Measurements from ENCODE around the gene OR5M11. TPM values are rescaled to one million over a fixed set of nuclear protein-coding genes. Genes with fewer than 3 reads are reported as not detected.
"Not testable (repeated sequence)": the region's sequence is repeated elsewhere in the genome, so short reads cannot be mapped to it uniquely, and the experiment has no call there.

Gene OR5M11
- total RNA-seq: not detected in 2 replicates

DNA sequence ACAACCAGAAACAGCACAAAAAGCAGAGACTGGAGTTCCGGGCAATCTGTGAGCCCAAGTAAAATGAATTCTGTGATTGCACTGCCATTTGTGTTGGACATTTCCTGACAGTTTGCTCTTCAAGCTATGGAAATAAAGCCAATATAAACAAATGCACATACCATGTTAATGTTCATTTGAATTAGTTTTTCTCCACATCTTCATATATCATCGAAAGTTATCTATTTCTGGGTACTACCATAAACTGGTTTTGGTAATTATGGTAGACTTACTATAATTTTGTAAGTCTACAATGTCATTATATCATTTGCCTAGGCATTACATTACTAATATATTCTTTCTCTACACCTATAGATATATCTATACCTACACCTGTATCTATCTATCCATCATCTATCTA, at the start of gene OR5M11:
Gene OR5M11 (minus strand): TSS at position 101 of the 400 bp plus-strand sequence. CDS start 0 bp downstream, at position 101.
- H3K27ac Mint-ChIP-seq: no peak within 1 kb of the TSS
- peaks cover 45% of the 10 kb centered on the region for H3K9me3 Mint-ChIP-seq
- DNase-seq (ENCODE audit: low spot score): no peak
- H3K27me3 Mint-ChIP-seq (ENCODE audit: low read depth): no peaks in the 10 kb centered on the region
- no peak within 1 kb of the TSS for H3K4me3 Mint-ChIP-seq (ENCODE audit: low read depth)
- intact Hi-C loops (cut with micrococcal nuclease): no loop called here
- H3K4me1 Mint-ChIP-seq (ENCODE audit: low read depth): no peaks in the 10 kb centered on the region
- H3K36me3 Mint-ChIP-seq (ENCODE audit: low read depth): no peaks in the 10 kb centered on the region

DNA sequence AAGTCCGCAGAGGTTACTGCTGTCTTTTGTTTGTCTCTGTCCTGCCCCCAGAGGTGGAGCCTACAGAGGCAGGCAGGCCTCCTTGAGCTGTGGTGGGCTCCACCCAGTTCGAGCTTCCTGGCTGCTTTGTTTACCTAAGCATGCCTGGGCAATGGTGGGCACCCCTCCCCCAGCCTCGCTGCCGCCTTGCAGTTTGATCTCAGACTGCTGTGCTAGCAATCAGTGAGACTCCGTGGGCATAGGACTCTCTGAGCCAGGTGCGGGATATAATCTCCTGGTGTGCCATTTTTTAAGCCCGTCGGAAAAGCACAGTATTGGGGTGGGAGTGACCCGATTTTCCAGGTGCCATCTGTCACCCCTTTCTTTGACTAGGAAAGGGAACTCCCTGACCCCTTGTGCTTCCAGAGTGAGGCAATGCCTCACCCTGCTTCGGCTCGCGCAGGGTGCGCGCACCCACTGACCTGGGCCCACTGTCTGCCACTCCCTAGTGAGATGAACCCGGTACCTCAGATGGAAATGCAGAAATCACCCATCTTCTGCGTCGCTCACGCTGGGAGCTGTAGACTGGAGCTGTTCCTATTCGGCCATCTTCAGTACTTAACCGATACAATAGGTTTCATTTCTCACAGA, 49.1 kb upstream of the OR5M11 start:
- H3K27ac Mint-ChIP-seq; H3K27me3 Mint-ChIP-seq (ENCODE audit: low read depth); intact Hi-C loops (cut with micrococcal nuclease); H3K36me3 Mint-ChIP-seq (ENCODE audit: low read depth); H3K4me1 Mint-ChIP-seq (ENCODE audit: low read depth); DNase-seq (ENCODE audit: low spot score); H3K4me3 Mint-ChIP-seq (ENCODE audit: low read depth): not testable (repeated sequence)
- peaks cover 22% of the 10 kb centered on the region for H3K9me3 Mint-ChIP-seq

DNA sequence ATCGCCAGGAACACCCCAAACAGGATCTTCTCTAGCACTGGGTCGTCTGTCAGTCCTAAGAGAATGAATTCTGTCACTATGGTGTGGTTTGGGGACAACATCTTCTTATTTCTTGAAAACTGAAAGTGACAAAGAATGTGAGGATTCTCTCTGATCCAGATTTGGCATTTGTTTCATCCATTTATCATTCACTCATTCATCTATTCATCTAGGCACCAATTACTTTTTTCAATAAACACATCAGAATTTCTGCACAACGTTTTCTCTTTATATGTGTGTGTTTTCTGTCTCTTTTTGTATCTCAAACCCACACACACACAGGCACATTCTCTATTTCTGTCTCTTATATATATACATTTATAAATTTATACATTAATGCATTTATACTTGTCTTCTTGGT, 34.6 kb upstream of the OR5M11 start, which contains the start of gene OR5M10:
Gene OR5M10 (minus strand): TSS at position 101 of the 400 bp plus-strand sequence. CDS start 0 bp downstream, at position 101.
- Mint-ChIP-seq H3K4me3 (ENCODE audit: low read depth) (no peak within 1 kb of the TSS), H3K4me1 (ENCODE audit: low read depth) (no peaks in the 10 kb centered on the region), H3K9me3 (peaks cover 12% of the 10 kb centered on the region), H3K27me3 (ENCODE audit: low read depth) (no peaks in the 10 kb centered on the region), H3K27ac (no peak within 1 kb of the TSS), H3K36me3 (ENCODE audit: low read depth) (no peaks in the 10 kb centered on the region)
- intact Hi-C loops (cut with micrococcal nuclease): no loop called here
- DNase-seq (ENCODE audit: low spot score): no peak

DNA sequence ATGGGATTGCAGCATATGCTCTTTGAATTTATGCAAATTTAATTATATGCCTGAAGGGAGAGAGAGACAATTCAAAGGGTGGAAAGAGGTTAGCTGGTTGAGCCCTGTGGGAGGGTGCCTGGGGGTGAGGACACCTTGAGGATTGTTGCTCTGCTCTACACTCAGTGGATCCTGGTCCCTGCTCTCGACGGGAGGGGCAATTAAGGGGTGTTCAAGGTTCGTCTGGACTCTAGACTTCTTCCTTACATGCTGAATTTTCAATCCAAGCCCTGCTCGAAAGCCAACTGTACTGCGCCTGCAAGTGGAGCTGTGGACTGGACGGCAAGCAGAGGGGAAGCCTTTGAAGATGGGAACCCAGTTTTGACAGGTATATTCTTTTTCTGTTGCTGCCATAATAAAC, 15.5 kb upstream of the OR5M11 start:
- H3K9me3 Mint-ChIP-seq: peaks cover 60% of the 10 kb centered on the region
- no peak overlapping the region for H3K4me3 Mint-ChIP-seq (ENCODE audit: low read depth)
- H3K36me3 Mint-ChIP-seq (ENCODE audit: low read depth): no peaks in the 10 kb centered on the region
- H3K27me3 Mint-ChIP-seq (ENCODE audit: low read depth): no peaks in the 10 kb centered on the region
- no peak overlapping the region for H3K27ac Mint-ChIP-seq
- intact Hi-C loops (cut with micrococcal nuclease): no loop called here
- DNase-seq (ENCODE audit: low spot score): no peak
- no peaks in the 10 kb centered on the region for H3K4me1 Mint-ChIP-seq (ENCODE audit: low read depth)

DNA sequence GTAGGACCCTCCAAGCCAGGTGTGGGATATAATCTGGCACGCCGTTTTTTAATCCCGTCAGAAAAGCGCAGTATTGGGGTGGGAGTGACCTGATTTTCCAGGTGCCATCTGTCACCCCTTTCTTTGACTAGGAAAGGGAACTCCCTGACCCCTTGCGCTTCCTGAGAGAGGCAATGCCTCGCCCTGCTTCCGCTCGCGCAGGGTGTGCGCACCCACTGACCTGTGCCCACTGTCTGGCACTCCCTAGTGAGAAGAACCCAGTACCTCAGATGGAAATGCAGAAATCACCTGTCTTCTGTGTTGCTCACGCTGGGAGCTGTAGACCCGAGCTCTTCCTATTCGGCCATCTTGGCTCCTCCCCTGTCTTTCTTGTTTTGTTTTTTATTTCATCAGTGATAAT, 11.6 kb upstream of the OR5M11 start:
- intact Hi-C loops (cut with micrococcal nuclease); H3K27ac Mint-ChIP-seq; H3K4me1 Mint-ChIP-seq (ENCODE audit: low read depth); H3K36me3 Mint-ChIP-seq (ENCODE audit: low read depth); H3K4me3 Mint-ChIP-seq (ENCODE audit: low read depth); H3K27me3 Mint-ChIP-seq (ENCODE audit: low read depth); DNase-seq (ENCODE audit: low spot score): not testable (repeated sequence)
- H3K9me3 Mint-ChIP-seq: peaks cover 43% of the 10 kb centered on the region

DNA sequence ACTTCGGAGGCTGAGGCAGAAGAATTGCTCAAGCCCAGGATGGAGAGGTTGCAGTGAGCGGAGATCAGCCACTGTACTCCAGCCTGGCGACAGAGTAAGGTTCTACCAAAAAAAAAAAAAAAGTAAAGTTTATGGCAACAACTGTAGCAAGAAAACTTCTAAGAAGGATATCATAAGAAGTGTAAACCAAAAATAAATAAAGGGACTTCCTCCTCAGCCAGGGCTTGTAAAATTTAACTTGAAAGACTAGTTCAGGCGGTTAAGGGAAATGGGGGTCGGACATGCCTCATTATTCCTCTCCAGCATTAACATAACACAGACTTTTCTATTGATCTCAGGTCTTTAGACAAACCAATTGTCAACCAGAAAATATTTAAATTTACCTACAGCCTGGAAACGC, 2.5 kb upstream of the OR5M11 start:
- H3K4me3 Mint-ChIP-seq (ENCODE audit: low read depth): no peak overlapping the region
- H3K27ac Mint-ChIP-seq: no peak overlapping the region
- no peaks in the 10 kb centered on the region for H3K4me1 Mint-ChIP-seq (ENCODE audit: low read depth)
- peaks cover 32% of the 10 kb centered on the region for H3K9me3 Mint-ChIP-seq
- H3K36me3 Mint-ChIP-seq (ENCODE audit: low read depth): no peaks in the 10 kb centered on the region
- no peaks in the 10 kb centered on the region for H3K27me3 Mint-ChIP-seq (ENCODE audit: low read depth)
- intact Hi-C loops (cut with micrococcal nuclease): no loop called here
- DNase-seq (ENCODE audit: low spot score): no peak

DNA sequence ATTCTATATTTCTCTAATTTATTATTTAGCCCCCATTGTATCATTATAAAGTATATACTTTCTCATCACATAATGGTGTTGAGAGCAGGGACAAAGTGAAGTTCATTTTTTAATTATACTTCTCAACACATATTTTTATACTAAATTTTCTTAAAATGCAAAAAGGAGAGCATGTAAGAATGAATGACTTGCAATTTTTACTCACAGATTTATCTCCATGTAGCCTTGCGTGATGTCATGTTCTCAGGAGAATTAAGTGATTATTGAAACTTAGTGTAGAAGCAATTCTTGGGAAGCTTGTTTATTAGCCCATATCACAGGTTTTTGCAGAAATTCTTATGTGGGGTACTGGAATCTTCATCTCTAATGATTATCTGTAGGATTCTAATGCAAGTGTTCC, 682 bp upstream of the OR5M11 start:
- DNase-seq (ENCODE audit: low spot score): no peak
- intact Hi-C loops (cut with micrococcal nuclease): no loop called here
- H3K9me3 Mint-ChIP-seq: peaks cover 40% of the 10 kb centered on the region
- no peaks in the 10 kb centered on the region for H3K36me3 Mint-ChIP-seq (ENCODE audit: low read depth)
- H3K4me1 Mint-ChIP-seq (ENCODE audit: low read depth): no peaks in the 10 kb centered on the region
- H3K27me3 Mint-ChIP-seq (ENCODE audit: low read depth): no peaks in the 10 kb centered on the region
- H3K4me3 Mint-ChIP-seq (ENCODE audit: low read depth): no peak overlapping the region
- no peak overlapping the region for H3K27ac Mint-ChIP-seq

DNA sequence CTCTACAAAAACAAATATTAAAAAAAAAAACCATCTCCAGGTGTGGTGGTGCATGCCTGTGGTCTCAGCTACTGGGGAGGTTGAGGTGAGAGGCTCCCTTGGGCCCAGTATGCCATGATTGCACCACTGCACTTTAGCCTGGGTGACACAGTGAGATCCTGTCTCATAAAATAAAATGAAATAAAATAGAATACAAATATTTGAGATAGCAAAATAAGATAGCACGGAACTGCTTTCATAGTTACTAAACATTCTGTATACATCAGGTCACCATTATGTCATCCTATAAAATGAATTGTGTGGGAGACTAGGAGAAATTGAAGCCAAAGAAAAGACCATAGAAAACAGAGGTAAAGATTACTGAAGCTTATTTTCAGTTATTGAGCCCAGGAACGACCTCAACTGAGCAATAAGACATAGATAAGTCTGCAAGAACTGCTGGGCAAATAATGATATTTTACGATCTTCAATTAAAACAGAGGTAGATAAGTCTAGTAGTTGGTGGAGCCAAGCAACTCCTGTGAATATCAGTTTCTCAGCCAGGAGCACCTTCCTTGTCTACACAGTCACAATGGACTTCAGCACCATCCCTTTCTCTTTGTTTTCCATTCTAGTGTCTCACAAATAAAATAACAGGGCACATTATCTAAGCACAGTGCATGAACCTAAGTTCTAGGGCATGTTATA, 9.9 kb downstream of the OR5M11 start:
- intact Hi-C loops (cut with micrococcal nuclease): no loop called here
- Mint-ChIP-seq H3K9me3 (peaks cover 26% of the 10 kb centered on the region), H3K27ac (no peak overlapping the region), H3K4me3 (ENCODE audit: low read depth) (no peak overlapping the region), H3K27me3 (ENCODE audit: low read depth) (no peaks in the 10 kb centered on the region), H3K4me1 (ENCODE audit: low read depth) (no peaks in the 10 kb centered on the region), H3K36me3 (ENCODE audit: low read depth) (no peaks in the 10 kb centered on the region)
- DNase-seq (ENCODE audit: low spot score): no peak

DNA sequence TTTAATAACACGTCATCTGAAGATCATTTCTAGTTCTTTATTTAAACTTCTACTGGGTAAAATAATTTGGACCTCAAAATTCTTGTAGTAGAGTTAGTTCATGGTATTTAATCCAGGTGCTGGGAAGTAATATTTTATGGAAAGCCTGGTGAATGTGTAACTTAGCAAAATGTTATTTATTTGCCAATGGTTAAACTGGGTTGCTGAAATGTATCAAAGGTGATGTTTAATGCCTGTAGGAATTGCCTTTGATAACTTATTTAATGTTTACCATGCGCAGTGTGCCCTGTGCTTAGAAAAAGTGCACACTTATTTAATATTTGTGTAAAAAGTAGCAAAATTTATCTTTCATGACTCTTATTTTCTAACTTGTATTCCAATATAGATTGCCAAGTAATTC, 11.2 kb downstream of the OR5M11 start:
- Mint-ChIP-seq H3K9me3 (peaks cover 22% of the 10 kb centered on the region), H3K27ac (no peak overlapping the region), H3K4me3 (ENCODE audit: low read depth) (no peak overlapping the region), H3K27me3 (ENCODE audit: low read depth) (no peaks in the 10 kb centered on the region), H3K4me1 (ENCODE audit: low read depth) (no peaks in the 10 kb centered on the region), H3K36me3 (ENCODE audit: low read depth) (no peaks in the 10 kb centered on the region)
- no peak for DNase-seq (ENCODE audit: low spot score)
- intact Hi-C loops (cut with micrococcal nuclease): no loop called here

DNA sequence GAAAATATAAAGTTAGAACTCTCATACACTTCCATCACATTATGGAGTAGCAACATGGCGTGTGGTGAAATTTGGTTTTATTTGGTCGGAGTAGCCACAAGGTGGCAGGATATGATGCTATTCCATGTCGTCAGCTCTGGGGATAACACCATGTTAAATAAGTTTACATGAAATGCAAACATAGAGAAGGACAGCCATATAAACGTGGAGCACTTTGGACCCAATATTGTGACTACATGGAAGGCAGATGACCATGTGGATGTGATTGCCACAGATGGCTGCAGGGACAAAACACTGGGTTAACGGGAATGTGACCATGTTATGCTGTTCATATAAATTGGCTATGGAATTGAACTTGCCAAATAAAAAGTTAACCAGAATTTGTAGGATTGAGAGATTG, 21.0 kb downstream of the OR5M11 start:
- Mint-ChIP-seq H3K27ac (no peak overlapping the region), H3K36me3 (ENCODE audit: low read depth) (no peaks in the 10 kb centered on the region), H3K27me3 (ENCODE audit: low read depth) (no peaks in the 10 kb centered on the region), H3K4me3 (ENCODE audit: low read depth) (no peak overlapping the region), H3K9me3 (peaks cover 31% of the 10 kb centered on the region), H3K4me1 (ENCODE audit: low read depth) (no peaks in the 10 kb centered on the region)
- no peak for DNase-seq (ENCODE audit: low spot score)
- intact Hi-C loops (cut with micrococcal nuclease): no loop called here

DNA sequence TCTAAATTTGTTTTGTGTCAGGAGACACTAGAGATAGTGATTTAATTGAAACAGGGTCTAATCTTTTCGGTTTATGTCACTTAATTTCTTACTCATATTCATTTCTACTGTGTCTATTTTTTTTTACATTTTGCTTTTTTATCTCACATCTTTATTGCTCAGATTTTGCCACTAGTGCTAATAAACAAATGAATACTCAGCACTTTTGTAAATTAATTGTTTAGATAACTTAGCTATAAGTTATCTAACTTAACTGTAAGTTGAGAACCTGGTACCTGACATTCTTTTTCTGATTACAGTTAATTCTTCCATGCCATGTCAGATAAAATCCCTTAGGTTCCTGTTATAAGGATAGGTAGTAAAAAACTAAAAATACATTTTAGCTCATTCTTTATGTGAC, 29.8 kb downstream of the OR5M11 start:
- no peak for DNase-seq (ENCODE audit: low spot score)
- Mint-ChIP-seq H3K4me1 (ENCODE audit: low read depth) (no peaks in the 10 kb centered on the region), H3K9me3 (peaks cover 36% of the 10 kb centered on the region), H3K4me3 (ENCODE audit: low read depth) (no peak overlapping the region), H3K36me3 (ENCODE audit: low read depth) (no peaks in the 10 kb centered on the region), H3K27ac (no peak overlapping the region), H3K27me3 (ENCODE audit: low read depth) (no peaks in the 10 kb centered on the region)
- intact Hi-C loops (cut with micrococcal nuclease): no loop called here

DNA sequence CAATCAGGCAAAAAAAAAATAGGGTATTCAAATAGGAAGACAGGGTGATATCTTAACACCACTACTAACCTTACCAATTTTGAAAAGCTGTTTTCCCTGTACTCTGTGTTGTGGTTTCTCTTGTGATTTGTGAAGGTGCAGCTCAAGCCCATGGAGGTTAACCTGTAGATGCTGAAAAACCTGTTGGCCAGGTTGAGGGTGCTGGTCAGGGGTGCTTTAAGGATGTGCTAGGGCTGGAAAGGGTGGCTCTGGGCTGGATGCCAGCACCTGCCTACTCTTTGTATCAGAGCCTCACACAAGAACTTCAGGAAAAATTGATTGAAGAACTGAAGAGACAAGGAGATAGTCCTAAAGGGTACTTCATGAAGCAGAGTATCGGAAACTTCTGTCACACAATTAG, 33.6 kb downstream of the OR5M11 start:
- H3K36me3 Mint-ChIP-seq (ENCODE audit: low read depth): no peaks in the 10 kb centered on the region
- intact Hi-C loops (cut with micrococcal nuclease): no loop called here
- no peaks in the 10 kb centered on the region for H3K4me1 Mint-ChIP-seq (ENCODE audit: low read depth)
- H3K27ac Mint-ChIP-seq: no peak overlapping the region
- no peak overlapping the region for H3K4me3 Mint-ChIP-seq (ENCODE audit: low read depth)
- no peaks in the 10 kb centered on the region for H3K27me3 Mint-ChIP-seq (ENCODE audit: low read depth)
- peaks cover 44% of the 10 kb centered on the region for H3K9me3 Mint-ChIP-seq
- no peak for DNase-seq (ENCODE audit: low spot score)

DNA sequence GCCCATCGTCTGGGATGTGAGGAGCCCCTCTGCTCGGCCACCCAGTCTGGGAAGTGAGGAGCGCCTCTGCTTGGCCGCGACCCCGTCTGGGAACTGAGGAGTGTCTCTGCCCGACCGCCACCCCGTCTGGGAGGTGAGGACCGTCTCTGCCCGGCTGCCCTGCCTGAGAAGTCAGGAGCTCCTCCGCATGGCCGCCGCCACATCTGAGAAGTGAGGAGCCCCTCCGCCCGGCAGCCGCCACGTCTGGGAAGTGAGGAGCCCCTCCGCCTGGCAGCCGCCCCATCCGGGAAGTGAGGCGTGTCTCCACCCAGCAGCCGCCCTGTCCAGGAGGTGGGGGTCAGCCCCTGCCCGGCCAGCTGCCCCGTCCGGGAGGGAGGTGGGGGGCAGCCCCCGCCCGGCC, 46.0 kb downstream of the OR5M11 start:
- Mint-ChIP-seq H3K36me3 (ENCODE audit: low read depth) (no peaks in the 10 kb centered on the region), H3K9me3 (peaks cover 33% of the 10 kb centered on the region), H3K27me3 (ENCODE audit: low read depth) (no peaks in the 10 kb centered on the region), H3K4me3 (ENCODE audit: low read depth) (no peak overlapping the region), H3K4me1 (ENCODE audit: low read depth) (no peaks in the 10 kb centered on the region), H3K27ac (no peak overlapping the region)
- intact Hi-C loops (cut with micrococcal nuclease): no loop called here
- no peak for DNase-seq (ENCODE audit: low spot score)

Data from activated T-helper 2 cell treated with anti-CD3 and anti-CD28 coated beads, Interferon-gamma antibody, Interleukin-2, Interleukin-4, amounts not matched to agents 10 μg/mL and 5 μg/mL and 100 μg/mL, durations not matched to agents 14 hours and 24 hours and 36 hours (primary cell).